Measurements from ENCODE around the gene NAPG.

The NAPG gene

DNA sequence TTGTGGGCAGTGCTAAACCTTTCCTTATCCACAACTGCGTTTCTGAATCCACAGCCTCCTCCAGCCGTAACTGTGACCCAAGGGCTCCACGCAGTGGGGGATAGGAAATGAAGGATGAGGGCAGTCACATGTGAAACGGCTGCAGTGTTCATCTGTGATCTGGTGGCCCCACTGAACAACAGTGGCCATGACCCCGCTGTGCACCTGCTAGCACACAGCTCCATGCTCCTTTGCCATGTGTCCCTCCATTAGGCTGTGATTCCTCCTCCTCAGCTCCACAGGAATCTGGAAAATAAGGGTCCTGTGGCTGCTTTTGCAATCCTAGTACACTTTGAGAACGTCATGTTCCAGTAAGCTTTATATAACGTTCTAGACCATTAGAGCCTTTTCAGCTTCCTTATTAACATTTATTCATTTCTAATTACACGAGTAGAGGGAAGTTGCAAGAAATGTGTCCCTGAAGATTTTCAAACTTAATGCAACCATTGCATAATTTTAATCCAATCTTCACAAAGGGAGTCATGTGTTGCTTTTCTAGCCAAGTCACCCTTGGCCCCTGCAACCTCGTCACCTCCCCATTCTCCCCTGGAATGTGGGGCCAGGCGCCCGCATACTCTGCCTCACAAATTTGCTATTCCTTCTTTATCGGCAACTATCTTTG lies 7.1 kb upstream of the NAPG start:
- TF ChIP-seq, protein P1, sequence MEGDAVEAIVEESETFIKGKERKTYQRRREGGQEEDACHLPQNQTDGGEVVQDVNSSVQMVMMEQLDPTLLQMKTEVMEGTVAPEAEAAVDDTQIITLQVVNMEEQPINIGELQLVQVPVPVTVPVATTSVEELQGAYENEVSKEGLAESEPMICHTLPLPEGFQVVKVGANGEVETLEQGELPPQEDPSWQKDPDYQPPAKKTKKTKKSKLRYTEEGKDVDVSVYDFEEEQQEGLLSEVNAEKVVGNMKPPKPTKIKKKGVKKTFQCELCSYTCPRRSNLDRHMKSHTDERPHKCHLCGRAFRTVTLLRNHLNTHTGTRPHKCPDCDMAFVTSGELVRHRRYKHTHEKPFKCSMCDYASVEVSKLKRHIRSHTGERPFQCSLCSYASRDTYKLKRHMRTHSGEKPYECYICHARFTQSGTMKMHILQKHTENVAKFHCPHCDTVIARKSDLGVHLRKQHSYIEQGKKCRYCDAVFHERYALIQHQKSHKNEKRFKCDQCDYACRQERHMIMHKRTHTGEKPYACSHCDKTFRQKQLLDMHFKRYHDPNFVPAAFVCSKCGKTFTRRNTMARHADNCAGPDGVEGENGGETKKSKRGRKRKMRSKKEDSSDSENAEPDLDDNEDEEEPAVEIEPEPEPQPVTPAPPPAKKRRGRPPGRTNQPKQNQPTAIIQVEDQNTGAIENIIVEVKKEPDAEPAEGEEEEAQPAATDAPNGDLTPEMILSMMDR (IDR thresholded peaks at IDR 0.05; ENCODE audit: low read depth, low read length) = no peak
- TF ChIP-seq POLR2A (IDR thresholded peaks at IDR 0.05; ENCODE audit: extremely low read depth, insufficient read length) (no peak), MYC (IDR thresholded peaks at IDR 0.05; ENCODE audit: low read depth, low read length) (no peak)
- TF ChIP-seq, protein P2, sequence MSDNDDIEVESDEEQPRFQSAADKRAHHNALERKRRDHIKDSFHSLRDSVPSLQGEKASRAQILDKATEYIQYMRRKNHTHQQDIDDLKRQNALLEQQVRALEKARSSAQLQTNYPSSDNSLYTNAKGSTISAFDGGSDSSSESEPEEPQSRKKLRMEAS (IDR thresholded peaks at IDR 0.05; ENCODE audit: low read depth, low read length) = peak; percentile 15; the same call in 1 of the 2 replicates
- peak; percentile 53 for DNase-seq (ENCODE audit: low read depth)
- H3K4me3 ChIP-seq (ENCODE audit: low read depth, low read length) = no peak overlapping the region

DNA sequence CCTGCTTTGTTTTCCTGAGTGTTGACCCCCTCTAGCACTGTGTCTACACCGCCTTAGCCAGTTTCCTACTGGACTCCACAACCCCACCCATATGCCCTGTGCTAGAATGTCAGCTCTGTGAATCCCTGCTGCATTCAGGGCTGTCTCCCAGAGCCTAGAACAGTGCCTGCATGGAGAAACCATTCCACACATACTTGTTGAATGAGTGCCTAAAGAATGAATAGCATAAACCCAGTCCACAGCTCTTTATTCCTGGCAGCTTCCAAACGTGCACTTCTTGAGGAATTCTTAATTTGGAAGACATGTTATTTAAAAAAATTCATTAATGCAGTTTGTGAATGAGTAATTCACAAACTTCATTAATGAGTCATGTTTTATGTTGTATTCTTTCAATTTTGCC lies 6.5 kb upstream of the NAPG start:
- TF ChIP-seq, protein P1 (IDR thresholded peaks at IDR 0.05; ENCODE audit: low read depth, low read length) = no peak
- TF ChIP-seq POLR2A (IDR thresholded peaks at IDR 0.05; ENCODE audit: extremely low read depth, insufficient read length) (no peak), MYC (IDR thresholded peaks at IDR 0.05; ENCODE audit: low read depth, low read length) (no peak)
- TF ChIP-seq, protein P2 (IDR thresholded peaks at IDR 0.05; ENCODE audit: low read depth, low read length) = no peak
- DNase-seq (ENCODE audit: low read depth) = no peak

DNA sequence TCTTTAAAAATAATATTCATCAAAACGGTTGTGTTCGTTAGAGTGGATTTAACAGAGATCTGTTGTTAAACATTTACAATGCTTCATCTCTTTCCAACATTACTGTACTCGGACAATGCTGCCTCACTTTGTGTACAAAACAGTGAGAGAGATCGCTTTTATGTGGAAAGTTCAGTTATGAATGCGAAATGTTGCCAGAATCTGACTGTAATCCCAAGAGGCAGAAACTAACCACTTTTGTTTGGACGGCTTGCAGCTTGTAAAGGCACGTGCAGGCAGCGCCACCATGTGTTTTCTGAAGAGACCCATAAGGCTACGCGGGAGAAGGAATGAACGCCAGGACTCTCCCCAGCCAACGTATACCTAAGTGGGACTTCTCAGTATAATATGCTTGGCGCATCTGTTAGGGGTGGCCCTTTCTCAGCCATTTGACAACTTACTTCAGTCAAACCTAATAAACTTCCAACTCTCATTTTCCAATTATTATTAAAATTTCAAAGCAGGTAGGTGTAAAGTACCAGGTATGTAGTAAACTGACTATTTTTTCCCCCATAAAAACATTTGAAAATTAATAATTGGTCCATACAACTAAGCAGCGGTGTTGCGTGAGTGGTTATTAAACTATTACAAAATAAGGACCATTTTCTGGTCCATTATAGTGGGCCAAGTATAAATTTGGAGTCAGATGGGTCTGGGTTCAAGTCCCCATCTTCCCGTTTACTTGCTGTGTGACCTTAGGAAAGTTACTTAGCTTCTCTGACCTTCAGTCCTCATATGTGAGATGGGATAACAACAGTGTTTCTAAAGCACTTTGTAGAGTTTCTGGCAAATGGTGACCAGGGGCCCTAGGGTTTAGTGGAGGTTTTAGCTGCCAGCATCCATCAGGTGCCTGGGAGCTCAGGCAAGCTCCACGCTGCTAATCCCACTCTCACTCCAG lies 5.6 kb upstream of the NAPG start:
- peak; percentile 93 for DNase-seq (ENCODE audit: low read depth)
- no peak overlapping the region for H3K4me3 ChIP-seq (ENCODE audit: low read depth, low read length)
- TF ChIP-seq, protein P1 (IDR thresholded peaks at IDR 0.05; ENCODE audit: low read depth, low read length) = peak; percentile 78
- peak; percentile 62; the same call in 1 of the 2 replicates for TF ChIP-seq MYC (IDR thresholded peaks at IDR 0.05; ENCODE audit: low read depth, low read length)
- TF ChIP-seq, protein P2 (IDR thresholded peaks at IDR 0.05; ENCODE audit: low read depth, low read length) = peak; percentile 97
- no peak for TF ChIP-seq POLR2A (IDR thresholded peaks at IDR 0.05; ENCODE audit: extremely low read depth, insufficient read length)

More for the DNA sequence above, 6.5 kb upstream of the NAPG start:
- H3K4me3 ChIP-seq (ENCODE audit: low read depth, low read length) = no peak overlapping the region

DNA sequence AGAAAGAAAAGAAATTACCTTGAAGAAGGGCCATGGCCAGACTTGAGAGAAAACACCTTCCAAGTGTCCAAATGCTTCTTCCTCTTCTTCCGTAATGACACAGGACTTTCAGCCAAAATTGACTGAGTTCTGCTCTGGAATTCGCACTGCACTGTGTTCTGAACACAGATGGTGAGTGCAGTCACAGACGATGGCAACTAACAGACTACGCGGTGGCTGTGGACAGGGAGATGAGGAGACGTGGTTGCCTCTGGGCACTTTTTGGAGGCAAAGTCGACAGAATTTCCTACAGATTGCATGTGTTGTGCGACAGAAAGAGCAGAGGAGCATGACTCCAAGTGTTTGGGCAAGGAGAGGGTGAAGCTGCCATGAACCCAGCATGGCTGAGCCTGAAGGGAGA lies 4.3 kb upstream of the NAPG start:
- no peak overlapping the region for H3K4me3 ChIP-seq (ENCODE audit: low read depth, low read length)
- no peak for DNase-seq (ENCODE audit: low read depth)
- TF ChIP-seq, protein P1 (IDR thresholded peaks at IDR 0.05; ENCODE audit: low read depth, low read length) = no peak
- no peak for TF ChIP-seq POLR2A (IDR thresholded peaks at IDR 0.05; ENCODE audit: extremely low read depth, insufficient read length)

DNA sequence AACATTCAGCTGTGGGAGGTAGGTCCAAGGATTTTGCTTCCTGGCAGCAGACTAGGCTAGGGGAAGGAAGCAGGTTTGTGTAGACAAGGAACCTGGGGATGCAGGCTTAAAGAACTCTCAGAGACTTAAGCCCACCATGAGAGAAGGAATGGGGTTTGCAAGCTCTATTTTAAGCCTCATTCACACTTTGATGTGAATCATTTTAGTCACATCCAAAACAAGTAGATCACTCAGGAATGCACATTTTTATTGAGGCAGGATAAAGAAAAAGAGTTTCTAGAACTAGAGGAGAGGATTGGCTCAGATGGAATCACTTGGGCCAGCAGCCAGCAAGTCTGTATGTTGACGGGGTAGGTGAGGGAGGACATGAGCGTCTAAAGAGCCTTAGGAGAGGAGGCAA lies 3.3 kb upstream of the NAPG start:
- no peak for TF ChIP-seq POLR2A (IDR thresholded peaks at IDR 0.05; ENCODE audit: extremely low read depth, insufficient read length)
- TF ChIP-seq, protein P1 (IDR thresholded peaks at IDR 0.05; ENCODE audit: low read depth, low read length) = no peak
- no peak for TF ChIP-seq MYC (IDR thresholded peaks at IDR 0.05; ENCODE audit: low read depth, low read length)
- TF ChIP-seq, protein P2 (IDR thresholded peaks at IDR 0.05; ENCODE audit: low read depth, low read length) = no peak
- H3K4me3 ChIP-seq (ENCODE audit: low read depth, low read length) = no peak overlapping the region
- DNase-seq (ENCODE audit: low read depth) = no peak
